GM12873 (cell line): ENCODE measurements around the gene CCSER1.

Experiments
- CTCF ChIP-seq: IDR thresholded peaks from 2 replicates; pipeline ENCODE4 v1.5.1; 2012; ENCODE audit warnings: low read depth, mild to moderate bottlenecking, moderate library complexity, low read length, control low read depth; ENCODE audit not compliant: insufficient read depth; ENCODE audit errors: missing control alignments

Gene CCSER1

GRCh38 chr4:90641861-90642599 lies 514.8 kb downstream of the CCSER1 start:
- TF ChIP-seq CTCF: no peak

GRCh38 chr4:90643156-90643555 lies 516.0 kb downstream of the CCSER1 start:
- TF ChIP-seq CTCF: no peak

- no peak for TF ChIP-seq CTCF
Measured at GRCh38 chr4:90648311-90648710, 521.1 kb downstream of the CCSER1 start.

- TF ChIP-seq CTCF: no peak
Measured at GRCh38 chr4:90648791-90649190, 521.6 kb downstream of the CCSER1 start.

GRCh38 chr4:90660672-90661071 lies 533.5 kb downstream of the CCSER1 start:
- no peak for TF ChIP-seq CTCF

GRCh38 chr4:90670183-90670582 lies 543.0 kb downstream of the CCSER1 start:
- no peak for TF ChIP-seq CTCF

- no peak for TF ChIP-seq CTCF
Measured at GRCh38 chr4:90689739-90690138, 562.5 kb downstream of the CCSER1 start.
